Fibroblast of villous mesenchyme (primary cell): ENCODE results near the gene LDB2. TPM values are rescaled to one million over a fixed set of nuclear protein-coding genes. Genes with fewer than 3 reads are reported as not detected.

ENCODE experiments used
- DNase-seq: peaks from one replicate; pipeline ENCODE4 v3.0.0-alpha.2; 2010; ENCODE audit warnings: low read depth
- H3K4me3 ChIP-seq: 2 replicates; pipeline ENCODE4 v1.5.1; 2011; ENCODE audit warnings: low read depth, mild to moderate bottlenecking, low read length
- total RNA-seq: library from RNA; depleted of rRNA; stranded (reverse); fragments of >200 nt; gene quantifications from 2 replicates; pipeline ENCODE4 v1.2.3, GENCODE V29; 2012
- TF ChIP-seq, protein P1 (sequence below): IDR thresholded peaks from 2 replicates; pipeline ENCODE4 v1.5.1; 2012; ENCODE audit warnings: low read depth, mild to moderate bottlenecking, low read length; ENCODE audit not compliant: insufficient read depth

LDB2 gene
- total RNA-seq, 1 donor = 19.9 TPM

- H3K4me3 ChIP-seq = no peak overlapping the region
- DNase-seq = no peak
- TF ChIP-seq, protein P1, sequence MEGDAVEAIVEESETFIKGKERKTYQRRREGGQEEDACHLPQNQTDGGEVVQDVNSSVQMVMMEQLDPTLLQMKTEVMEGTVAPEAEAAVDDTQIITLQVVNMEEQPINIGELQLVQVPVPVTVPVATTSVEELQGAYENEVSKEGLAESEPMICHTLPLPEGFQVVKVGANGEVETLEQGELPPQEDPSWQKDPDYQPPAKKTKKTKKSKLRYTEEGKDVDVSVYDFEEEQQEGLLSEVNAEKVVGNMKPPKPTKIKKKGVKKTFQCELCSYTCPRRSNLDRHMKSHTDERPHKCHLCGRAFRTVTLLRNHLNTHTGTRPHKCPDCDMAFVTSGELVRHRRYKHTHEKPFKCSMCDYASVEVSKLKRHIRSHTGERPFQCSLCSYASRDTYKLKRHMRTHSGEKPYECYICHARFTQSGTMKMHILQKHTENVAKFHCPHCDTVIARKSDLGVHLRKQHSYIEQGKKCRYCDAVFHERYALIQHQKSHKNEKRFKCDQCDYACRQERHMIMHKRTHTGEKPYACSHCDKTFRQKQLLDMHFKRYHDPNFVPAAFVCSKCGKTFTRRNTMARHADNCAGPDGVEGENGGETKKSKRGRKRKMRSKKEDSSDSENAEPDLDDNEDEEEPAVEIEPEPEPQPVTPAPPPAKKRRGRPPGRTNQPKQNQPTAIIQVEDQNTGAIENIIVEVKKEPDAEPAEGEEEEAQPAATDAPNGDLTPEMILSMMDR = no peak
Observed at GRCh38 chr4:16492872-16493271, 405.6 kb downstream of the LDB2 start.

- TF ChIP-seq, protein P1 = no peak
- DNase-seq = no peak
- no peak overlapping the region for H3K4me3 ChIP-seq
Observed at GRCh38 chr4:16489226-16489625, 409.2 kb downstream of the LDB2 start.

DNA sequence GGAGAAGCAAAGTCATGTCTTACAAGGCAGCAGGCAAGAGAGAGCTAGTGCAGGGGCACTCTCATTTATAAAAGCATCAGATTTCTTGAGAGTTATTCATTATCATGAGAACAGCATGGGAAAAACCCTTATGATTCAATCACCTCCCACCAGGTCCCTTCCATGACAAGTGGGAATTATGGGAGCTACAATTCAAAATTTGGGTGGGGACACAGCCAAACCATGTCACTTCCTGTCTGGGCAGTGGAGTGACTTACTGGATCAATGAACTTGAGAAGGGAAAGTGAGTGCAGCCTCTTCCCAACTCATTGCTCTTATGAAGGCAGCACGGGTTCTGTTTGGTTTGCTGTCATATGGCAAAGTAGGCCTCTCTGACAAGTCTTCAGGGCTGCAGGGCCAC, 410.4 kb downstream of the LDB2 start:
- TF ChIP-seq, protein P1 = no peak
- no peak for DNase-seq
- no peak overlapping the region for H3K4me3 ChIP-seq

- TF ChIP-seq, protein P1 = no peak
- no peak for DNase-seq
- H3K4me3 ChIP-seq = no peak overlapping the region
Observed at GRCh38 chr4:16484711-16485110, 413.7 kb downstream of the LDB2 start.

GRCh38 chr4:16483540-16483939, 414.9 kb downstream of the LDB2 start:
- TF ChIP-seq, protein P1 = no peak
- H3K4me3 ChIP-seq = no peak overlapping the region
- no peak for DNase-seq

DNA sequence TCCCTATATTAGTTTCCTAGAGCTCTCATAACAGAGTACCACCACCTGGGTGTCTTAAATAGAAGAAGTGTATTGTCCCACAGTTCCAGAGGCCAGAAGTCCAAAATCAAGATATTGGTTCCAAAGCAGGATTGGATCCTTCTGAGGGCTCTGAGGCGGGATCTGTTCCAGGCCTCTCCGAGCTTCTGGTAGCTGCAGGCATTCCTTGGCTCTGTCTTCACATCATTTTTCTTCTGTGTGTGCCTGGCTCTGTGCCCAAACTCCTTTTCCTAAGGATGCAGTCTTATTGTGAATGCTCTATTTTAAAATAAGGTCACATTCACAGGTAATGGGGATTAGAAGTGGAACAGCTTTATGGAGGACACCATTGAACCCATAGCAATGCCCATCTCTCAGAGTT, 418.4 kb downstream of the LDB2 start:
- TF ChIP-seq, protein P1 = no peak
- no peak for DNase-seq
- H3K4me3 ChIP-seq = no peak overlapping the region

DNA sequence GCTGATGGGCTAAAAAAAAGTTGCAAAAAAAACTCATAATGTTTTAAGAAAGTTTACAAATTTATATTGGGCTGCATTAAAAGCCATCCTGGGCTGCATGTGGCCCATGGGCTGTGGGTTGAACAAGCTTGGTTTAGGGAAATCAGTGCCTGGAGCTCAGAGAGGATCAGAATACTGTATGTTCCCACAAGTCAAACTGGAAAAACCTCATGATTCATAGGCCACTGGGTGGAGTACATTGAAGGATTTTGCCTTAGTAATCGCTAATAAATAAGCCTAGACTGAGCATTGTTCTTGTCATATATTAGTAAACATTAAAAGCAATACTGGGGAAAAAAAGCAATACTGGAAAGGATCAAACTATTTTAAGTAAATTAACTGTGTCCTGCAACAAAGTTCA, 425.9 kb downstream of the LDB2 start:
- no peak overlapping the region for H3K4me3 ChIP-seq
- DNase-seq = no peak
- TF ChIP-seq, protein P1 = no peak
